IMR-90 (cell line): Measurements from ENCODE around the gene CHAT. TPM values are rescaled to one million over a fixed set of nuclear protein-coding genes. Genes with fewer than 3 reads are reported as not detected.

Experiments used
- ATAC-seq: fragments of 200-7000 bp; cut with Tn5 transposase; 2 replicates; pipeline ENCODE4 v1.9.1; 2020; ENCODE audit warnings: low read depth, mild to moderate bottlenecking, moderate library complexity
- BruUV-seq: library from RNA; stranded (reverse); fragments of 400-500 nt; replicated peaks from 2 replicates; lab custom pipeline; 2021; lab: Mats Ljungman, UMichigan
- CTCF ChIA-PET: fragments of 300-600 bp; formaldehyde crosslinking; extraction: SDS; loops from one replicate; lab custom pipeline; 2021; ENCODE audit warnings: antibody characterized with exemption; lab: Yijun Ruan, JAX
- POLR2A ChIA-PET: fragments of 300-600 bp; sonication (Branson Sonifier 250); formaldehyde crosslinking; loops from one replicate; lab custom pipeline; 2022; ENCODE audit warnings: antibody characterized with exemption; ENCODE audit not compliant: unreplicated experiment; lab: Charles Lee
- DNase-seq: peaks from one replicate; pipeline ENCODE4 v3.0.0; 2013
- H2AFZ ChIP-seq: replicated peaks from 2 replicates; pipeline ENCODE3; 2013; ENCODE audit warnings: low read length, mild to moderate bottlenecking; ENCODE audit not compliant: poor library complexity
- H2AK5ac ChIP-seq: 2 replicates; pipeline ENCODE4 v1.6.1; 2013; ENCODE audit warnings: low read depth, low read length, inconsistent platforms
- H2AK9ac ChIP-seq: replicated peaks from 2 replicates; pipeline ENCODE3; 2013; ENCODE audit warnings: mild to moderate bottlenecking, low read depth, low read length, moderate library complexity; ENCODE audit not compliant: poor library complexity
- H2BK120ac ChIP-seq: 2 replicates; pipeline ENCODE4 v1.6.1; 2013; ENCODE audit warnings: low read depth, low read length, inconsistent platforms
- H2BK15ac ChIP-seq: 3 replicates; pipeline ENCODE4 v1.6.1; 2013; ENCODE audit warnings: low read depth, low read length, inconsistent platforms
- H2BK20ac ChIP-seq: 2 replicates; pipeline ENCODE4 v1.6.1; 2013; ENCODE audit warnings: low read depth, mild to moderate bottlenecking, inconsistent platforms, low read length, moderate library complexity
- H2BK5ac ChIP-seq: 2 replicates; pipeline ENCODE4 v1.6.1; 2013; ENCODE audit warnings: mild to moderate bottlenecking, low read depth, low read length, inconsistent platforms; ENCODE audit not compliant: poor library complexity, severe bottlenecking
- H3K14ac ChIP-seq: replicated peaks from 2 replicates; pipeline ENCODE4 v1.6.1; 2013; ENCODE audit warnings: low read depth, low read length, inconsistent platforms
- H3K18ac ChIP-seq: 2 replicates; pipeline ENCODE4 v1.6.1; 2013; ENCODE audit warnings: low read depth, low read length, control low read depth
- H3K23ac ChIP-seq: 2 replicates; pipeline ENCODE4 v1.6.1; 2013; ENCODE audit warnings: low read depth, low read length, inconsistent platforms
- H3K27ac ChIP-seq: 2 replicates; pipeline ENCODE4 v1.5.1; 2013; ENCODE audit warnings: mild to moderate bottlenecking, control low read depth, low read length; ENCODE audit not compliant: insufficient read depth
- H3K27me3 ChIP-seq: 2 replicates; pipeline ENCODE4 v1.6.1; 2013; ENCODE audit warnings: low read length; ENCODE audit not compliant: control insufficient read depth, insufficient read depth
- H3K36me3 ChIP-seq: 2 replicates; pipeline ENCODE4 v1.6.1; 2013; ENCODE audit warnings: low read length, mixed read lengths; ENCODE audit not compliant: control insufficient read depth, insufficient read depth
- H3K4ac ChIP-seq: 2 replicates; pipeline ENCODE4 v1.6.1; 2013; ENCODE audit warnings: low read depth, low read length, inconsistent platforms
- H3K4me1 ChIP-seq: 2 replicates; pipeline ENCODE4 v1.6.1; 2013; ENCODE audit warnings: low read length, mixed read lengths; ENCODE audit not compliant: control insufficient read depth, insufficient read depth
- H3K4me2 ChIP-seq: 2 replicates; pipeline ENCODE4 v1.6.1; 2013; ENCODE audit warnings: low read depth, mild to moderate bottlenecking, control low read depth, low read length, moderate library complexity
- H3K4me3 ChIP-seq: 2 replicates; pipeline ENCODE4 v1.5.1; 2013; ENCODE audit warnings: low read depth, mild to moderate bottlenecking, control low read depth, low read length, moderate library complexity; ENCODE audit not compliant: insufficient read depth
- H3K56ac ChIP-seq: 2 replicates; pipeline ENCODE4 v1.6.1; 2013; ENCODE audit warnings: low read length, inconsistent platforms; ENCODE audit not compliant: insufficient read depth; ENCODE audit errors: extremely low read depth
- H3K79me1 ChIP-seq, 2 experiments: 2 replicates each; pipeline ENCODE4 v1.6.1; 2013; ENCODE audit warnings: low read length in 2 of 2, inconsistent platforms in 1 of 2, low read depth in 1 of 2
- H3K9ac ChIP-seq: 2 replicates; pipeline ENCODE4 v1.6.1; 2013; ENCODE audit warnings: low read depth, low read length, control low read depth
- H3K9me1 ChIP-seq: 2 replicates; pipeline ENCODE4 v1.6.1; 2013; ENCODE audit warnings: low read length, inconsistent platforms; ENCODE audit not compliant: insufficient read depth
- H3K9me3 ChIP-seq: 2 replicates; pipeline ENCODE4 v1.6.1; 2013; ENCODE audit warnings: low read length; ENCODE audit not compliant: control insufficient read depth, insufficient read depth
- H4K20me1 ChIP-seq: 2 replicates; pipeline ENCODE4 v1.6.1; 2013; ENCODE audit warnings: low read length, inconsistent platforms; ENCODE audit not compliant: insufficient read depth
- H4K5ac ChIP-seq: 2 replicates; pipeline ENCODE4 v1.6.1; 2013; ENCODE audit warnings: mild to moderate bottlenecking, low read depth, low read length, control low read depth
- H4K8ac ChIP-seq, 2 experiments: 2 replicates each; pipeline ENCODE4 v1.6.1; 2013; ENCODE audit warnings: low read depth in 2 of 2, low read length in 2 of 2, control low read depth in 1 of 2, inconsistent platforms in 1 of 2
- H4K91ac ChIP-seq: 2 replicates; pipeline ENCODE4 v1.6.1; 2013; ENCODE audit warnings: low read depth, low read length, inconsistent platforms; ENCODE audit not compliant: insufficient read depth
- BHLHE40 ChIP-seq: fragments of 150-350 bp; IDR thresholded peaks from 2 replicates; pipeline ENCODE4 v1.6.1; 2016; ENCODE audit warnings: mild to moderate bottlenecking, low read depth, low read length
- CEBPB ChIP-seq: IDR thresholded peaks from 2 replicates; pipeline ENCODE4 v1.6.1; 2012; ENCODE audit warnings: low read depth, low read length, improper control_type of control experiment
- CHD1 ChIP-seq: IDR thresholded peaks from 2 replicates; pipeline ENCODE4 v1.6.1; 2012; ENCODE audit warnings: low read depth, low read length, improper control_type of control experiment
- CTCF ChIP-seq: conservative IDR thresholded peaks from 2 replicates; pipeline ENCODE4 v1.5.1; 2012; ENCODE audit warnings: mild to moderate bottlenecking, low read depth, low read length, improper control_type of control experiment
- FOS ChIP-seq: fragments of 150-350 bp; IDR thresholded peaks from 2 replicates; pipeline ENCODE4 v1.6.1; 2016; ENCODE audit warnings: low read depth, low read length
- MAFK ChIP-seq: IDR thresholded peaks from 2 replicates; pipeline ENCODE4 v1.6.1; 2012; ENCODE audit warnings: low read depth, low read length, improper control_type of control experiment
- MAZ ChIP-seq: IDR thresholded peaks from 2 replicates; pipeline ENCODE4 v1.6.1; 2012; ENCODE audit warnings: low read depth, mild to moderate bottlenecking, low read length, improper control_type of control experiment, moderate library complexity, borderline replicate concordance
- MXI1 ChIP-seq: IDR thresholded peaks from 2 replicates; pipeline ENCODE4 v1.6.1; 2012; ENCODE audit warnings: low read depth, mild to moderate bottlenecking, low read length, moderate library complexity, borderline replicate concordance
- NFE2L2 ChIP-seq: fragments of 150-350 bp; IDR thresholded peaks from 2 replicates; pipeline ENCODE4 v1.6.1; 2016; ENCODE audit warnings: low read depth, mild to moderate bottlenecking, low read length
- POLR2A ChIP-seq: IDR thresholded peaks from 2 replicates; pipeline ENCODE4 v1.6.1; 2012; ENCODE audit warnings: mild to moderate bottlenecking, low read depth, low read length
- RAD21 ChIP-seq: IDR thresholded peaks from 2 replicates; pipeline ENCODE4 v1.6.1; 2012; ENCODE audit warnings: low read length, improper control_type of control experiment
- RCOR1 ChIP-seq: IDR thresholded peaks from 2 replicates; pipeline ENCODE4 v1.6.1; 2012; ENCODE audit warnings: mild to moderate bottlenecking, low read length, improper control_type of control experiment; ENCODE audit not compliant: insufficient replicate concordance
- RFX5 ChIP-seq: IDR thresholded peaks from 2 replicates; pipeline ENCODE4 v1.8.0; 2012; ENCODE audit warnings: low read depth, mild to moderate bottlenecking, low read length, moderate library complexity
- SMC3 ChIP-seq: fragments of 150-350 bp; IDR thresholded peaks from 2 replicates; pipeline ENCODE4 v1.6.1; 2016; ENCODE audit warnings: low read depth, mild to moderate bottlenecking, antibody characterized with exemption, low read length, moderate library complexity
- WGBS, 2 experiments: methylation state at CpG; one replicate each; pipeline versions ENCODE4 v1.1.5 to v1.1.7; 2013; ENCODE audit warnings: missing lambda C conversion rate in 2 of 2; ENCODE audit not compliant: insufficient read length in 1 of 2; ENCODE audit errors: extremely low coverage in 2 of 2; 5-methylcytosine and 5-hydroxymethylcytosine counted together
- dilution Hi-C: fragments of 300-500 bp; cut with HindIII; formaldehyde crosslinking; loops from one replicate; pipeline ENCODE4 v1.14.3; 2018; ENCODE audit warnings: low sequenced_read_pairs; ENCODE audit not compliant: unreplicated experiment
- in situ Hi-C: fragments of 300-500 bp; cut with MboI; formaldehyde crosslinking; loops from 3 replicates; pipeline ENCODE4 v1.14.3; 2019; ENCODE audit warnings: low sequenced_read_pairs, inconsistent platforms, mixed read lengths
- intact Hi-C: fragments of 100-400 bp; cut with micrococcal nuclease; formaldehyde crosslinking; loops from 2 replicates; pipeline ENCODE4 v1.10.0; 2022
- polyA plus RNA-seq, 3 experiments: library from polyadenylated mRNA; depleted of rRNA; stranded (reverse); fragments of >200 nt; gene quantifications; 2 replicates each; pipeline ENCODE4 v1.2.3, GENCODE V29; 2012; ENCODE audit warnings: low replicate concordance in 1 of 3
- total RNA-seq: library from RNA; depleted of rRNA; stranded (reverse); fragments of >200 nt; gene quantifications from 2 replicates; pipeline ENCODE4 v1.2.3, GENCODE V29; 2012
- TF ChIP-seq, protein P1 (sequence below): fragments of 150-350 bp; IDR thresholded peaks from 2 replicates; pipeline ENCODE4 v1.6.1; 2017; ENCODE audit warnings: mild to moderate bottlenecking, antibody characterized with exemption, low read length, low read depth
- TF ChIP-seq, protein P2 (sequence below): fragments of 150-350 bp; IDR thresholded peaks from 2 replicates; pipeline ENCODE4 v1.6.1; 2016; ENCODE audit warnings: low read depth, mild to moderate bottlenecking, low read length, moderate library complexity, borderline replicate concordance

The CHAT gene
- total and polyA plus RNA-seq, 2 of the 4 experiments (the other 2 are of a cell fraction): not detected

DNA sequence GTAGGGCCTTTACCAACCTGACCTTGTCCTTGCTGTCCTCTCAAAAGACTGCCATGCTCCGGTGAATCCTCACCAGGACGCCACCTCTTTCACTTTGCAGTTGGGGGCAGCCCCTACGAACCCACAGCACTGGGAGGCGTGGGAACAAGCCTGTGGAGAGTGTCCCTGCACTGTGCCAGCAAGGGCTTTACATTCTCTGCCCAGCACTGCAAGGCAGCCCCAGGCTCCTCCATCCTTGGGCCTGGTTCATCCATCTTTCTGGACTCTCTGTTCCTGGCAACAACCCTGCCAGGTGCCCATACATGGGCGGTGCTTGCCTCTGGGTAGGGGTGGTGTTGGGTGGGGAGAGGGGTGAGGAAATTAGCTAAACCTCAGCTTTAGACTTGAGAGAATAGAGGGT is 1.4 kb downstream of the CHAT start:
- Histone ChIP-seq H3K23ac (no peak overlapping the region), H3K9ac (no peak overlapping the region), H2BK15ac (no peak overlapping the region), H2BK5ac (no peak overlapping the region), H3K27me3 (peaks cover 77% of the 10 kb centered on the region), H3K36me3 (no peaks in the 10 kb centered on the region), H2BK20ac (no peak overlapping the region), H3K9me1 (no peaks in the 10 kb centered on the region), H2AFZ (no peak overlapping the region), H2AK5ac (no peak overlapping the region), H4K5ac (no peak overlapping the region), H4K91ac (no peak overlapping the region), H3K4me1 (no peaks in the 10 kb centered on the region), H2AK9ac (no peak overlapping the region), H3K4ac (no peak overlapping the region), H4K8ac (no peak overlapping the region), H2BK120ac (no peak overlapping the region), H3K18ac (no peak overlapping the region), H3K4me3 (no peak overlapping the region), H3K27ac (no peak overlapping the region), H3K56ac (no peak overlapping the region), H3K9me3 (peaks cover 12% of the 10 kb centered on the region; the same call in 1 of the 2 replicates), H3K79me1 (no peaks in the 10 kb centered on the region), H4K20me1 (no peaks in the 10 kb centered on the region), H3K14ac (no peak overlapping the region), H3K4me2 (no peak overlapping the region)
- dilution Hi-C loops (no loop called here), intact Hi-C loops (no loop called here), in situ Hi-C loops (no loop called here)
- TF ChIP-seq POLR2A (no peak), MAFK (no peak), NFE2L2 (no peak), SMC3 (no peak), MAZ (no peak), RFX5 (no peak), MXI1 (no peak), CHD1 (no peak), RCOR1 (no peak), CTCF (no peak), BHLHE40 (no peak), FOS (no peak), CEBPB (no peak), RAD21 (no peak)
- TF ChIP-seq, protein P1, sequence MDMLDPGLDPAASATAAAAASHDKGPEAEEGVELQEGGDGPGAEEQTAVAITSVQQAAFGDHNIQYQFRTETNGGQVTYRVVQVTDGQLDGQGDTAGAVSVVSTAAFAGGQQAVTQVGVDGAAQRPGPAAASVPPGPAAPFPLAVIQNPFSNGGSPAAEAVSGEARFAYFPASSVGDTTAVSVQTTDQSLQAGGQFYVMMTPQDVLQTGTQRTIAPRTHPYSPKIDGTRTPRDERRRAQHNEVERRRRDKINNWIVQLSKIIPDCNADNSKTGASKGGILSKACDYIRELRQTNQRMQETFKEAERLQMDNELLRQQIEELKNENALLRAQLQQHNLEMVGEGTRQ: no peak
- TF ChIP-seq, protein P2, sequence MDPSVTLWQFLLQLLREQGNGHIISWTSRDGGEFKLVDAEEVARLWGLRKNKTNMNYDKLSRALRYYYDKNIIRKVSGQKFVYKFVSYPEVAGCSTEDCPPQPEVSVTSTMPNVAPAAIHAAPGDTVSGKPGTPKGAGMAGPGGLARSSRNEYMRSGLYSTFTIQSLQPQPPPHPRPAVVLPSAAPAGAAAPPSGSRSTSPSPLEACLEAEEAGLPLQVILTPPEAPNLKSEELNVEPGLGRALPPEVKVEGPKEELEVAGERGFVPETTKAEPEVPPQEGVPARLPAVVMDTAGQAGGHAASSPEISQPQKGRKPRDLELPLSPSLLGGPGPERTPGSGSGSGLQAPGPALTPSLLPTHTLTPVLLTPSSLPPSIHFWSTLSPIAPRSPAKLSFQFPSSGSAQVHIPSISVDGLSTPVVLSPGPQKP: no peak
- BruUV-seq: no TSS peak
- 58% methylated on average over 3 of the region's 5 CpGs; no CpG with 5 or more reads in 1 of the 2 experiments for WGBS, 2 experiments
- no peak for DNase-seq
- POLR2A ChIA-PET: no interaction called here
- CTCF ChIA-PET: no interaction called here
- ATAC-seq: no peak
